ENCODE measurements around the gene FNDC5.

The FNDC5 gene

DNA sequence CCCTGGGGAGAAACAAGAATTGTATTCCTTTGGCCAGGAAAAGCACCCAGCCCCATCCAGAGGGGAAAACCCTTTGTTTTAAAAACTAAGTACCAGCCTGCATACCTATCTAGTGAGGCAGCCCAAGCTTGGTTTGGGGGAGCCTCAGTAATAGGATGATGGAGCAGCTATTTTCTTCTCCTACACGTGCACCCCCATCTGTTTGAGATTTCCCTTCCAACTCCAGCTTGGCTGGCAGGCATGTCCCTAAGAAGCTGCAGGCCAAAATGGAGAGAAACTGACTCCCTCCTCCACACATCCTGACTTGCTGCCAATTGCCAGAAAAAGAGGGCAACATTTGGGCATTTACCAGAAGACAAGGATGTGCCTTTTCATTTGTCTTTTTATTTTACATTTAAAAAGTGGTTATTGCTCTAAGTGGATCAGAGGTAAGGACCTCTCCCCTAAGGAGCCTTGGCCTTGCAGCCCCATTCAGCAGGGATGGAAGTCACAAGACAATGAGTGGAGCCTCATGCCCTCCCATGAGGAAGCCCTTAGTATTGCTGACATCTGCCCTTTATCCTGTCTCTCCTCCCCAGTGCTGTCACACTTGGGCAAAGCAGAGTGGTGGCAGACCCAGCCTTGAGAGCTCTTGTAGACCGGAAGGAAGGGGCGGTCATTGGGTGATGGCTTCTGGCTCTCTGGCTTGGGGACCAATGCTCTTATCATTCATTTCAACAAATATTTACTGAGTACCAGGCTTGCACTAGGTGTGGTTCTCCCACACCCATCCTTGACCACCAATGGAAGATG lies 8.6 kb downstream of the FNDC5 start:
- no peak overlapping the region for H3K27ac ChIP-seq
- TF ChIP-seq ZFX (IDR thresholded peaks at IDR 0.05) (no peak), CTCF (conservative IDR thresholded peaks at IDR 0.05) (no peak)

DNA sequence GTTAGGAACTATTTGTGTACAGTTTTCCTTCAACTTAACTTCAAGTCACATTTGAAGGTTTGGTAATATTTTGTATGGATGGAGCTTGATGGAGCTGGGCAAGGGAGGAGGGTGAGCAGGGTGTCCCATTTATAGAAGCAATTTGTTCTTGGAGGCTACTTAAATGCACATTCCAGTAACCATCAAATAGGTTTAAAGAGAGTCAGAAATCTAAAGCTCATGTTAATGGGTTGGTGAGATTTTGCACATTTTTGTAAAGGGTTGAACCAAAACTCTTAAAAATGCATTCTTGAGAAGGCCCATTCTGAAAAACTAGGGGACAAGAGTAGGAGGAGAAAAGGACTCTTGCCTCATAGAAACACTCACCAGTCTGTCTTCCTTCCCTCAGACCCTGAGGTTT lies 10.1 kb downstream of the FNDC5 start:
- H3K27ac ChIP-seq: no peak overlapping the region
- no peak for TF ChIP-seq ZFX (IDR thresholded peaks at IDR 0.05)
- TF ChIP-seq CTCF (conservative IDR thresholded peaks at IDR 0.05): no peak

- no peak overlapping the region for H3K27ac ChIP-seq
- no peak for TF ChIP-seq ZFX (IDR thresholded peaks at IDR 0.05)
- TF ChIP-seq CTCF (conservative IDR thresholded peaks at IDR 0.05): no peak
These were observed 10.8 kb downstream of the FNDC5 start for GRCh38 chr1:32859915-32860314.

GRCh38 chr1:32858791-32859190 lies 11.9 kb downstream of the FNDC5 start:
- no peak overlapping the region for H3K27ac ChIP-seq
- TF ChIP-seq CTCF (conservative IDR thresholded peaks at IDR 0.05) (no peak), ZFX (IDR thresholded peaks at IDR 0.05) (no peak)

DNA sequence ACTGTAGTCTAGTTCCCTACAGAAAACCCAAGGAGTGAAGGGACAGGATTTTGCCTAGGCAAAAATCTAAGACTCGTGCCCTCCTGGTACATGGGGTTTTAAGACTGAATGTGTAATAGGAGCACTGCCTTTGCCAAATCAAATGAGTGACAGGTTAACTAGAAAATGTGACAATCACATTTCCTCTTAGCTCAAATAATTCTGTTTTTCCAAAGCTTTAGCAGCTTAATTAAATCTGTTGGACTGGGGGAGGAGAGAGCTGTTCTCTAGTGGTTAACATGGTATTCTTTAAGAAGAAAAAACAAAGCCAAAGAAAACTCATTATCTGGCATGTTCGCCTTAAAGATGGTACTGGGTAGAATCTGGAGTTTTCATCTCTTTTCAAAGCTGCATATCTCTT lies 12.6 kb downstream of the FNDC5 start:
- H3K27ac ChIP-seq: no peak overlapping the region
- no peak for TF ChIP-seq CTCF (conservative IDR thresholded peaks at IDR 0.05)
- no peak for TF ChIP-seq ZFX (IDR thresholded peaks at IDR 0.05)

DNA sequence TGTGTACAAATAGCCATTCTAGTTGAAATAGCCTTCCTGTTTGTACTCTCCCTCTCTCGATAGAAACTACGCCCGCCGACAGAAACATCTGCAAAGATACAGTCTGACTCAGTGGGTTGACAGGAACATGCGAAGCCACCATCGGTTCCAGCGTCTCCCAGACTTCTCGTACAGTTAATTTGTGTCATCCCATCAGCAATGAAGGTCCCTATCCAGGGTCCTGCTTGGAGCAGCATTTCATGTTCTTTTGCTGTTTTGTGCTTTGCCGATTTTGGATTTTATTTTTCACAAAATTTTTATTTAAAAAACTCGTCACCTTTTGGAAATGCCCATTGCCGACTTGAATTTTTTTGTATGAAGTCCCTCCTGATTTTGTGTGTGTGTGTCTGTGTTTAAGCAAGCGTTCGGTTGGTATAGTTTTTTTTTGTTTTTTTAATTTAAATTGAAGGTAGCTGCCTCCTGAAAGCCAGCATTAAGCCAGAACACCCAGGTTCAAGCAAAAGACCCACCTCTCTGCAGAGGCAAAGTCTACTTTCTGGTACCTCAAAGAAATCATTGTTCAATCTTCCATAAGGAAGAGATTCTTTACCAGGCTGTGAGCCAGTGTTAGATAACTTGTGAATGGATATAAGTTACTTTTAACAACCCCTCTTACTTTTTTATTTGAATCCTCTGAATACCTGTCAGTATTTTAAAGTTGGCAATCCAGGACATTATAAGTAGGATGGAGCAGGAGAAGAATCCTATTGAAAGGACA lies 14.7 kb downstream of the FNDC5 start:
- no peak overlapping the region for H3K27ac ChIP-seq
- TF ChIP-seq ZFX (IDR thresholded peaks at IDR 0.05) (no peak), CTCF (conservative IDR thresholded peaks at IDR 0.05) (no peak)

DNA sequence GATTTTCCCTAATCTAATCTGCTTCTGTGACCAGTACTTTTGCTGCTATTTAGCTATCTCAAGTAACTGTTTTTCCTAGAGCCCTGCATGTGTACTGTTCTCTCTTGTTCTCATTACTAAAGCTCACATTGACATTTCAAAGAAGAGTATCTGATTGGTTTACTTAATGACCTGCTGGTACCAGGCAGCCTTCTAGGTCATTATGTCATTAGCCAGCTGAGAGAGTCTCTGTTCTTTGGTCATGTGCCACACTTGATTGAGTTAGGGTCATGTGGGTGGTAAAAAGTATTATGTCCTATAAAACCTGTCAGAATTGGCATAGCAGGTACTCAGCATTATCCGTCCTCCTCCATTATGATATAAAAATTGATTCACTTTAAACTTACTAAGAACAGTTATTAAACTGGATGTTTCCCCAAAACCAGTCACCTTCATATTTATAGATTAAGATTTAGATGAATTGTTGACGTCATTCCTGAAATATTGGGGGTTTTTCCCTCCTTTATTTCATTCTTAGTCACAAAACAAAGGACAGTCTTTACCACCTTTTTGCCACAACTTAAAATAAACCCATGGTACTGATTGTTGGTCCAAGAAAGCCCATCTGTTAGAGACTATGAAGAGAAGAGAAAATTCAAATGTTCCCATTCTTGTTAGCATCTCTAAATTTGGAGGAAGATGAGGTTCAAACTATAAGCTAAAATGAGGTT lies 22.2 kb downstream of the FNDC5 start:
- TF ChIP-seq CTCF (conservative IDR thresholded peaks at IDR 0.05) (no peak), ZFX (IDR thresholded peaks at IDR 0.05) (no peak)
- no peak overlapping the region for H3K27ac ChIP-seq
